NCI-H524 treated with DMSO at 0.1 percent for 48 hours (cell line): Measurements from ENCODE around the gene SCEL.
"Not testable (repeated sequence)": the region's sequence is repeated elsewhere in the genome, so short reads cannot be mapped to it uniquely, and the experiment has no call there.

Experiments used
- DNase-seq: peaks from one replicate; lab custom pipeline; 2025; lab: John Stamatoyannopoulos, UW

The SCEL gene, protein sequence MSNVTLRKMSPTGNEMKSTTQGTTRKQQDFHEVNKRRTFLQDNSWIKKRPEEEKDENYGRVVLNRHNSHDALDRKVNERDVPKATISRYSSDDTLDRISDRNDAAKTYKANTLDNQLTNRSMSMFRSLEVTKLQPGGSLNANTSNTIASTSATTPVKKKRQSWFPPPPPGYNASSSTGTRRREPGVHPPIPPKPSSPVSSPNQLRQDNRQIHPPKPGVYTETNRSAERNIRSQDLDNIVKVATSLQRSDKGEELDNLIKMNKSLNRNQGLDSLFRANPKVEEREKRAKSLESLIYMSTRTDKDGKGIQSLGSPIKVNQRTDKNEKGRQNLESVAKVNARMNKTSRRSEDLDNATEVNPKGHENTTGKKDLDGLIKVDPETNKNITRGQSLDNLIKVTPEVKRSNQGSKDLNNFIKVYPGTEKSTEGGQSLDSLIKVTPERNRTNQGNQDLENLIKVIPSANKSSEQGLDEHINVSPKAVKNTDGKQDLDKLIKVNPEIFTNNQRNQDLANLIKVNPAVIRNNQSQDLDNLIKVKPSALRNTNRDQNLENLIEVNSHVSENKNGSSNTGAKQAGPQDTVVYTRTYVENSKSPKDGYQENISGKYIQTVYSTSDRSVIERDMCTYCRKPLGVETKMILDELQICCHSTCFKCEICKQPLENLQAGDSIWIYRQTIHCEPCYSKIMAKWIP

GRCh38 chr13:77535448-77535847 is at the start of gene SCEL:
SCEL (plus strand) TSS chr13:77535706; CDS start chr13:77555876, 20,170 bp downstream.
- DNase-seq, result no peak

DNA sequence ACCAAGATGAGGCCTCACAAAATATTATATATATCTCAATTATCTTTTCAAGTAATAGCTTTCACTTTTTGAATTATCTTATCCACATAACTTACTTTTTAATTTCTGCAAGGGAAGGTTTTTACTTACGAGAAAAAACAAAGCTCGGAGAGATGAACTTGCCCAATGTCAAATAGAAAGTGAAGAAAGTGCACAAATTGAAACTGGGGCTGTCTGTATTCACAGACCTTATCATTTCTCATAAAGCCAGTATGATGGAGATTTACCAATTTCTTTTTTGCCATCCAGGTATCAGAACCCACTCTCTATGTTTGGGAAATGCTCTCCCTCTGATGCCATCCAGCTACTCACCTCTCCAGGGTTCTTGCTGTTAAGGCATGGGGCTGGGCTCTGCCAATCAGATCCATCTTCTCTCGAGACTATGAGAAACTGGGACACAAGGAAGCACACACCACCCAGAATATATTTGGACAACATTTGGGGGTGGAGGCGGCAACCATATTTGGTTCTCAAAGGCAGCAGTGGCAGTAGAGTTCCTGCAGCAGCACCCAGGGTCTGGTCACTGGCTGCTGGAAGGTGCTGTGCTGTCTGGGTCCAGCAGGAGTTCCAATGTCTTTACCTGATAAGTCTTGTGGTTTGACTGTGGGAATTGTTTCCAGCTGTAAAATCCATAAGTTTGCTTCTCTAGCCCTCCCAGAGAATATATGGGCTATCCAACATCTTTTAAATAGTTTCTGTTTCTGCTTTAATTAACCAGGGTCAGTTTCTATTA is 45.8 kb upstream of the SCEL start:
- DNase-seq, result no peak

- peak; percentile 39 for DNase-seq
Measured at GRCh38 chr13:77492982-77493381, 42.5 kb upstream of the SCEL start.

GRCh38 chr13:77494226-77494625 is 41.3 kb upstream of the SCEL start:
- DNase-seq, result no peak

GRCh38 chr13:77497350-77497749 is 38.2 kb upstream of the SCEL start:
- DNase-seq, result no peak

DNA sequence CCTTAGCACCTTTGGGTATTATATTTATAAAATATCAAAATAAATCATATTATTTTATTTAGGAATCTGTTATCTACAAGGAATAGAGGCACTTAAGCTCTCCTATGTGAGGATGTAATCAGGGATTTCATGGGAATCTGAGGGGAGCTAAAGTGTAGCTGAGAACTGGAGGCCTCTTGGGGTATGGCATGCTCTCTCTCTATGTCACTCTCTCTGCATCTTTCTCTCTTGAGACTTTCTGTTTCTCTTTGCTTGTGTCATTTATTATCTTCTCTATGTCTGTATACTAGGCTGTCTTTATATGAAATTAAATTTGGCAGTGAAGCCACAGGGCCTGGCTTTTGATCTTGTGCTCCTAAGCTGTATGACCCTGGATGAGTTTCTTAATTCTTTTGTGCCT is 37.7 kb upstream of the SCEL start:
- DNase-seq, result no peak

DNA sequence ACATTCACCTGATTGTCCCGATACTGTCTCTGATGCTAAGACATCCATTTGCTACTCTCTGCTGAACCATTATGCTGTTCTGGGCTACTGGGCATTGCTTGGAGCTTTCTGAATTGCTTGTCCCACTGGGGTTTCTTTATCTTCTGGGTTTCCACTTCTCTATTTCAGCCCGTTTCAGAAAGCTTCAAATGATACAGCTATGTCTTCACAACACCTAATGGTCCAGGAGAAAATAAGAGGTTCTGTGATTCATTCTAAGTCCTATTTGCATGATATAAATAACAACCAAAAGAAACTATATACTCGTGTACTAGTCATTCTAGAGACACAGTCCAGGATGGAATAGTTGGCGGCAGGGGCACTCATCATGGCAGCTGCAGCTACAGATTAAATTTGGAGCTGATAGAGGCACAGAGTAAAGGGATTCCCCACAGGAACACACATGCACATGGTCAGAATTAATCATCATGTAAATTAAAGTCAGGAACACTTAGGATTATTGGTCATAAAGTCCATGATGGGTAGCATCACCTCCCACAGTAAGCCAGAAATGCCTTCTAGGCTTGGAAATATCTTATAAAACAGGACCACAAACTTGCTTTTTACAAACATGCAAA is 33.3 kb upstream of the SCEL start:
- DNase-seq, result no peak

DNA sequence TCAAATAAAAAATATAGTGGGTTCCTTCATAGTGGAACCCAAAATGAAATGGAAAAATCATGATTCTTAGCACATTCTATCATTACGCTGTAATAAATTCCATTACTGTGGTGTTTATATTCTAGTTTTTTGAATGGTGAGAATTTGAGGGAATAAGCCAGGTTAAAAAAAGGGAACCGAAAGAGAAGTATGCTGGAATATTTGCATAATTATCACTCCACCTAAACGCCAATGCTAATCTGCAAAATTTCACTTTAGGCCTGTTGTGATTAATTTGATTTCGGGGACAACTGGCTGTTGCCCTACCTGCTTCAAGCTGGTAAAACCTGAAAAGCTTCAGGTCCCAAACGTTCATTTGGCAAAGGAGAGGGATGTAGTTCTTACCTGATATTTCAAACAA is 32.1 kb upstream of the SCEL start:
- no peak for DNase-seq

DNA sequence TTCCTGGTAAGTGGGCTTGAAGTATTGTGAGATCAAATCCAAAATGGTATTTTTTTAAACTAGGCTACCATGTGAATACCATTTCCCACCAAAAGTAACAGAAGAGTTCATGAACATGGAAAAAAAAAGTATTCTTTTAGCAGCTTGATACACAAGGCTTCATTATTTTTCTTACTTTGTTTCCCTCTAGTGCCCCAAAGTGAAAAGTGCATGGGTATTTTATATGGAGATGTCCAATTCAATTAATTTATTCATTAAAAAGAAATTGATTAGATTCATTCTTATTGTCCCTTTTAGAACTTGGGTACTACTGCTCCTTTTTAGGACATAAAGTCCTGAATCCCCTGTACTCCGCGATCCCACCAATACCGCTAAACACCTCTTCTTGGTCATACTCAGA is 28.6 kb upstream of the SCEL start:
- no peak for DNase-seq

GRCh38 chr13:77507931-77508776 is 27.4 kb upstream of the SCEL start:
- DNase-seq, result no peak

DNA sequence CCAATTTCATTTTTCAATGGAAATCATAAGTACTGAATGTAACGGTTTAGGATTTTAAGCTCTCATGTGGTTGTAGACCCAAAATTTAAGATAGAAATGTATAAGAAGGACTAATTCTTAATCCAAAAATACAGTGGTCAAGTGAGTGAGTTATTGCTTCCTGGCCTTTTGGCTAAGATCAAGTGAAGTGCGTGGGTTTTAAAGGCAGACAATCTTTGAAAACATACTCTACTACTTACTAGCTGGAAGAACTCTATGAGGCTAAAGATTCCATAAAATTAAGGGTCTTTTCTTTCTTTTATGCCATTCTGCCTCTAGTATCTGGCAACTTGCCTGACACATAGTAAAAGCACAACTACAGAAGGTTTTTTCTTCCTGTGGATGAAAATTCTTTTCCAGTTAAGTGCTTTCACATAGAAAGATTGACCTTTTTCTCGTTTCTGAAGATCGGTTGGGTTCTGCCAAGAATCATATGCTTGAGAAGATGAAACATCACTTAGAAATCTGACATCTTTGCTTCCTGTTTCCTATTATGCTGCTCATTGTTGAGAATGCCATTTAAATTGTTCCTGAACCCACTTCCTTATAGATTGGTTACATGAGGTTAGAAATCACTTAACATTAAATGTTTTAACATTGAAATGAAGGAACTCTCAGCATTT is 26.4 kb upstream of the SCEL start:
- DNase-seq, result no peak

GRCh38 chr13:77510156-77510555 is 25.4 kb upstream of the SCEL start:
- no peak for DNase-seq

GRCh38 chr13:77511552-77511951 is 24.0 kb upstream of the SCEL start:
- DNase-seq, result peak; percentile 17

GRCh38 chr13:77513719-77514335 is 21.7 kb upstream of the SCEL start:
- DNase-seq, result no peak

GRCh38 chr13:77514336-77514726 is 21.2 kb upstream of the SCEL start:
- no peak for DNase-seq

DNA sequence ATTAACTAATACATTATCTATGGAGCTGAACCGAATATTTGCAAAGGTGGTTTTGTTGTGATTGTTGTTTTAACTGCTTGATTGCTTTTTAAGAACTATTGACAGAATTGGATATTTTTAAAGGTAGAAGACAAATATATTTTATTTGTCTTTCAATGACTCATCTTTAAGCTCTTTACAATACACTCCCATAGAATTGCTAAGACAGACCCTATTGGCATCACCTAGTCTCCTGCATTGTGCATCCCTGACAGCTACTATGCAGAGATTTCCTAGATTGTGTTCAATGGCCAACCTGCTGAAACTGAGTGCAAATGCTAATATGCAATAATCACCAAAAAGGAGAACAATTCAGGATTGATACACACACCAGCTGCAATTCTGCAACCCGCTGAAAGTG is 19.7 kb upstream of the SCEL start:
- no peak for DNase-seq

DNA sequence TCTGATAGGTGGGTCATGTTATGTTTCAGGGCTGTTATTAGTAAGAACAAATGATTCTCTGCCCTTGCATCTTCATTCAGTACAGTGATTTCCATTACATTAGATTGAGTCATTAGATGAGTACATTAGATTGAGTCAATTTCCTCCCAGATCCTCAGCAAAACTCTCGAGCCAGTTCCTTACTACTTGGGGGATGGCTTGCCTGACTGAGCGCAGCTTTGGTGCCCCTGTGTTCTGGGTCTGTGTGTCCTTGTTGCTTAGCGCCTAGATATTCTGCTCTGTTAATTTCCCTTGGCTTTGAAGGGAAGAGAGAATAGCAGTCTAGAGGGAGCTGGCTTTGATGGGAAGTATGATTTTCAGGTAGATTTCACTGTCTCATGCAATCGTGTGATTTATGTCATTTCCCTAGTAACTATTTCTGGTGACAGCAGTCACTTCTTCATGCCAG is 19.1 kb upstream of the SCEL start:
- DNase-seq, result no peak

DNA sequence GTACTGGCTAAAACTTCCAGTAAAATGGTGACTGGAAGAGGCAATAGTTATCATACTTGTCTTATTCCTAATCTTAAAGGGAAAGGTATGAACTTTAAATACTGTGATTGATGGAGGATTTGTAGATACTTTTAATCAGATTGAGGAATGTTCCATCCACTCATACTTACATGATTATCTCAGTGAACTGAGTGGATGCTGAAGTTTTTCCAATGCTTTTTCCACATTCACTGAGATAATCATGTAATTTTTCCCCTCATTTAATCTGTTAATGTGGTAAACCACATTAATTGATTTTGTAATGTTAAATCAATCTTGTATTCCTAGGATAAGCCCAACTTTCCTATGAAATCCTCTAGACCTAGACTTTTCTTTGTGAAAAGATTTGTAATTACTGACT is 17.2 kb upstream of the SCEL start:
- DNase-seq, result no peak

GRCh38 chr13:77519396-77519795 is 16.1 kb upstream of the SCEL start:
- not testable (repeated sequence) for DNase-seq

DNA sequence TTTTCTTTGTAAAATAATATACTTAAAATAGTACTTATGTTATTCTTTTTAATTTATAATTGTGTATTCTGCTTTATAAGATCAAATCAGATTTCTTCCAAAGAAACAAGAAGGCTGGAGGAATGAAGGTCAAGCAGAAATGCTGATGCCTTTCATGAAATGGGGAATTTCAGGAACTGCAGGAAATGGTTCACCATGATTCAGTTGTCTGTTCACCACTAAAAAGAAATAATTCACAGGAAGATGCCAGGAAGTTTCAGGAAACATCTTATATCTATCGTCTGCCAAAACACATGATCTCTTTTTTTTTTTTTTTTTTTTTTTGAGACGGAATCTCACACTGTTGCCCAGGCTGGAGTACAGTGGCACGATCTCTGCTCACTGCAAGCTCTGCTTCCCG is 15.7 kb upstream of the SCEL start:
- DNase-seq, result no peak
